Activated naive CD4-positive, alpha-beta T cell treated with Interleukin-2 at 50 U/mL for 16 hours (primary cell): Measurements from ENCODE around the gene LILRA5.
"Not testable (repeated sequence)": the region's sequence is repeated elsewhere in the genome, so short reads cannot be mapped to it uniquely, and the experiment has no call there.

Experiments
- DNase-seq: peaks from one replicate; pipeline ENCODE4 v3.0.0-alpha.2; 2020

Gene LILRA5

DNA sequence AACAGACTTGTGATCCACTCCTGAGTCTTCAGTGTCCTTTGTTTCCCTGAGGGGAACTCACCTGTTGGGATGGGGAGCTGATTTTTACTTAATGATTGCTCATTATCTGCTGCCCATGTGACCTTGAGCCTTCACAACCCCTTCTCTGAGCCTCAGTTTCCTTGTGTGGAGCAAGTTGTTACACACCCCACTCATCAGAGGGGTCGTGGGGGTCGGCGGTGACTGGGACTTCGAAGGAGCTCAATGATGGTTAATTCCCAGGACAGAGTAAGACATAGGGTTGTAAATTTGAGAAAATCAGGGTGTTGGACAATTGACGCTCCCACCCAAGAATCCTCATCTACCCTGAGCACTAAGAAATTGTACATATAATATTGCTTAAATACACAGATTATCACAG, 13.5 kb downstream of the LILRA5 start:
- DNase-seq = no peak

DNA sequence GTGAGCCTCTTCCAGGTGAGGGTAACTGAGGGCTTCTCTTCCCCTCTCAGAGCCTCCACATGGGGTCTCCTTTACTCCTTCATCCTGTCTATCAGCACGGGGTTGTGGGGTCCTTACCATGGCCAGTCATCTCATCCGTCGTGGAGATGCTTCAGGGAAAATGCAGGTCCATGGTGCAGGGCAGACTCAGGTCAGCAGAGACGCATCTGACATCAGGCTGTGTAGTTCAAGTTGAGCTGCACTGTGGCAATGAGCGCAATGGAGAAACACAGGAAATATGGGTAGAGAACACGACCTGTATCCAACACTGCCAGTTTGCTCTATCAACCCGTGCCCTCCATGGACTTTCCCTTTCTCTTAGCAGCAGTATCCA, 13.9 kb downstream of the LILRA5 start:
- no peak for DNase-seq

DNA sequence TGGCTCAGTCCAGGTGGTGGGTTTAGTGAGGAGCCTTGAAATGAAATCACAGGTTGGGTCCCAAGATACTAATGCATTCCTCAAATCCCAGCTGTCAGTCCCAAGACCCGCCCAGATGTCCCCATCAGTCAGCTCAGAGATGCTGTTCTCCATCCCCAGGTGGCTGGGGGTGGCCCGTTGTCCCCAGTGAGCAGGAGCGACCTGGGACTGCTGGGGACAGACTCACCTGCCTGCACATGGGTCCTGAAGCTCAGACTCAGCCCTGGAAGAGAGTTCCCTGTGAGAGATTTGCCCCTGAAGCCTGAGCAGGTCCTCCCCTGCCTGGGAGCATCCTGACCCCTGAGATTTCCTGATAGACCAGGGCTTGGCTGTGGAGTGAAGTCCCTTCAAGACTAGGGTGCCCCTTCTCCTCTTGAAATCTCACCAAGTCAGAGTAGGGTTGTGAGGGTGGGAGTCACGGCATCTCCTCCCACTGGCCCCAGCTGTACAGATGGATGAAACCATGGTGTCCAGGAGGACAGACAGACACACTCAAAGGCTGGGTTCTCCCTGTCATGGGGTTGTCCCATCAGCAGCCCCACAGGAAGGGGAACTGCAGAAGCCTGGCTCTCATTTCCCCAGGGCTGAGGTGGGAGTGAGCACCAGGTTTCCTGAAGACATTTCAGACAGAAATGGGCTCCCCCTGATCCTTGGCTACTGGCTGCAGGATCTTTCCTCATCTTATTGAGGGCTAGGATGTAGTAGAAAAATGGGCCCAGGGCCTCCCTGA, 14.4 kb downstream of the LILRA5 start:
- no peak for DNase-seq

DNA sequence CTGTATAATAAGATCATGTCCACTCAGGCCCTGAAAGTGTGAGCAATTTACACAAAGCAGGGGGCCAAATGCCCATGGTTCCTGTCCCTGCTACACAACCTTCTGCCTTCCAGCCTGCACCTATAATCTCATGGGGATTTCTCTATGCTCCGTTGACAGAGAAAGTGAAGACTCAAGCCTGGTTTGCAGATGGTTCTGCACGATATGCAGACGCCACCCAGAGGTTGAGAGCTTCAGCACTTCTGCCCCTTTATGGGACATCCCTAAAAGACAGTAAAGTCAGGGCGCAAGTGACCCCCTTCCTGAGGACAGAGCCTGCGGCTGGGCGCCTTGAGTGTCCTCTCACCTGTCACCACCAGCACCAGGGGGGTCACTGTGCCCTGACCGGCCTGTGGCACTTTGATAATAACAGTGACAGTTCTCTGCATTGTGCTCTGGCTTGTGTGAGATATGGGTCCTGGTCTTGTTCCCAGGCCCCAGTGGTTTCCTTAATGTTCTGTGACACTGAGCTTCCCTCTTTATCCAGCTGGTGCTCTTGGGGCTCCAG, 15.1 kb downstream of the LILRA5 start:
- no peak for DNase-seq

DNA sequence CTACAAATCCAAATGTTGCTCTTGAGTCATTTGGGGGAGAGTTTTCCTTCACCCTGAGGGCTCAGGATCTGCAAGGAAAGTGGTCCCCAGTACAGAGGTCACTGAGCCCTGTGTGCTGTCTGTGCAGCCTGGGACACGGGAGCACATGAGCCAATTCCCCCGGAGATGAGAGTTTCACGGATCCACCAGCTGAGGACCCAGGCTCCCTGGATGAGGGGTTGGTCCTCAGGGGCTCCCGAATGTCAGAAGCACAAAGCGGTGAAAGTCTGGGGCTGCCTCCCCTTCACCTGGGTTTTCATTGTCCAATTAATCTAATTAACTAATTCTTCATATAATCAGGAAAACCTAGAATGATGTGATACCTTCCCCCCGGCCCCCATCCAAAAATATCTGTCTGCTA, 18.4 kb downstream of the LILRA5 start:
- no peak for DNase-seq

DNA sequence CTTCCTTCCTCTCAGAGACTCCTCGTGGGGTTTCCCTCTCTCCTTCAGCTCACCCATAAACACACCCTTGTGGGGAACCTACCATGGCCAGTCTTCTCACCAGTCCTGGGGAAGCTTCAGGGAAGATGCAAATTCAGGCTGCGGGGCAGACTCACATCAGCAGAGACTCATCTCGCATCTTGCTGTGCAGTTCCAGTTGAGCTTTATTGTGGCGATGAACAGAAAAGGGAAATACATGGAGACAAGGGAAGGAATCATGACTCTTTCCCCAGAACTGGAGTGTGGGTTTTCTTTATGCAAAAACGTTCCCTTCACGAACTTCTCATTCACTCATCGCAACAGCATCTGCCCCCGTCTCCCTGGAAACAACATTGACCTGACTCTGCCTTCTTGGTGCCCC, 23.8 kb downstream of the LILRA5 start:
- not testable (repeated sequence) for DNase-seq

DNA sequence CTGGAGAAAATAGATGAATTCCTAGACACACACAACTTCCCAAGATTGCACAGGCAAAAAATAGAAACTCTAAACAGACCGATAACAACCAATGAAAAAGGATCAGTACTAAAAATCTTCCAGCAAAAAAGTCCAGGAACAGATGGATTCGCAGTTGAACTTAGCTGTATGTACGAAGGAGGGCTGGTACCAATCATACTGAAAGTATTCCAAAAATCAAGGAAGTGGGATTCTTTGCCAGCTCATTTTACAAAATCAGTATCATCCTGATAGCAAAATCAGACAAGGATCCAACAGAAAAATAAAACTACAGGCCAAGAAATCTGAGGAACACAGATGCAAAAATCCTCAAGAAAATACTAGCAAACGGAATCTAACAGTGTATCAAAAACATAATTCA, 25.5 kb downstream of the LILRA5 start:
- DNase-seq = no peak

DNA sequence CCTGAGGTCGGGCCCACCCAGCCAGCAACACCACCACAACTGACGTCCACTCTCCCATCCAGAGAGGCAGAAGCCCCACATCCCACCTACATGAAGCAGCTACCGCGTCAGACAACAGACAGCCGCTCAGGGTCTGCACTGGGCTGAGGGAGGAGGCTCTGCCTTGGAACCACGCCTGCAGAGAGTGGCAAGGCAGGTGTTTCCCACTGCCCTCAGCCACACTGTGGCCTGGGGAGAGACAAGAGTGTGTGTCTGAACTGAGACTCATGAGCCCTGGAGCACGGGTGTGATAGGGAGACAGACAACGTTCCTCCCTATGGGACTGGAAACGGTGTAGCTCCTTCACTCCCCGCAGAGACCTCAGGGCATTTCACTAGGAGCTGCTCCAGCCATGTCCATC, 26.7 kb downstream of the LILRA5 start:
- not testable (repeated sequence) for DNase-seq

DNA sequence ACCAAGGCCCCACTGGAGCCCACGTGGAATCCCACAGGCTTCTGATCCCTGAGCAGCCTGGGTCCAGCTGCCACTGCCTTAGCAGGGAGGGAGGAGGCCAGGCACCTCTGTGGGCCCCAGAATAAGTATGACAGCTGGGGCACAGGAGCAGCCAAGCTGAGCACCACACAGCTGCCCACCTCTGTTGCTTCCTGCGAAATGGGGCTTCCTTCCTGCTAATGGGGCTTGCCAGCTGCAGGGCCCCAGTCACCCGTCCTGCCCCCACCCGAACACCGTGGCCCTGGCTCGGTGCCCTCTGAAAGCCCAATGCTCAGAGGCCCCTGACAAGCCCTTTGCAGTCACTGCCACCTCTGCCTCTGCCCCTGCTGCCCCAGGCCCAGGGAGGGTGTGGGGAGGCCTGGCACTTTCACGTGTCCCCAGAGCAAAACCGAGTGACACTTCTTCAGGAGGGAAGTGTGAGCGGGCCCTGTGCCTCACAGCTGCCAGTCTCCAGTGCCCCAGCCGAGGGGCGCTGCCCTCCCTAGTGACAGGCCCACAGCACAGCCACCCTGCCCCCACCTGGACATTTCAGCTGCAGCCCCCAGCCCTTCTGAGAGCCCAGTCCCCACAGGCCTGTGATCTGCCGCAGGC, 27.4 kb downstream of the LILRA5 start:
- not testable (repeated sequence) for DNase-seq

DNA sequence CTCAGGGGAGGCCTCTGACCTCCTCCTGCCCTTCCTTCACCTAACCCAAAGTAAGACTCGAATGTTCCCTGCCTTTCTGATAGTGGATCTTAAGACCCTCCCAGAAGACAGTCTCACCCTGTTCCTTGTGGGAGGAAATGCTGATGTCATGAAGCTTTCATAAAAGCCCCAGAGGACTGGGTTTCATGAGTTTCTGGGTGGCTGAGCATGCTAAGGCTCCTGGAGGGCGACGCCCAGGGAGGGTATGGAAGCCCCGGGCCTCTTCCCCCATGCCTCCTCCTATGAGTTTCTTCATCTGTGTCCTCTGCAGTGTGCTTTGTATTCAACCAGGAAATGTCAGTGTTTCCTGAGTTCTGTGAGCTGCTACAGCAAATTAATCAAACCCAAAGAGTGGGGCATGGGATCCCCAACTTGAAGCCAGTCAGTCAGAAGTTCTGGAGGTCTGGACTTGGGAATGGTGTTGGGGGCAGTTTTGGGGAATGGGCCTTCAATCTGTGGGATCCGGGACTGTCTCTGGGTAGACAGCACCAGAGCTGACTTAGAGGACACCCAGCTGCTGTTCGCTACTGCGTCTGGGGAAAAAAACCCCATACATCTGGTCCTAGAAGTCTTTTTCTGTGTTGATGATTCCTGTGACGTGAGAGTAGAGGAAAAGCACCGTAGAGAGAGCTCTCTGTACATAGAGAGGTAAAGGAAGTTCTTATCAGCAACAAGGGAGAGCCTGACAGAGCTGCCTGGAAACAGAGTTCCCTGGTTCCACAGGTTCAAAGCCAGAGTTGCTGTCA, 30.1 kb downstream of the LILRA5 start:
- no peak for DNase-seq

DNA sequence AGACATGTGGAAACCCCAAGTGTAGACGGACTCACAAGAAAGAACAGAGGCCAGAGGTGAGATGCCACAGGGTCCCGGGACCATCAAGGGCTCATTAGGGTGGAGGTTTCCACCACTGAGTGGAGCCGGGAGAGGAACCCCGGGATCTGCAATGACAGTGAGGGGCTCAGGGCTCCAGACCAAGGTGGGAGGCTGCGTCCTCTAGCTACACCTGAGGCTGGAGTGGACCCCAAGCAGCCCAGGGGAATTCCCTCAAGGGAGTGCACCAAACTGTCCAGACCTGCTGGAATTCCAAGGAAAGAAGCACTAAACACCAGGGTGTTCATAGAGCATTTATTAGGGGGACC, 31.3 kb downstream of the LILRA5 start:
- DNase-seq = not testable (repeated sequence)

DNA sequence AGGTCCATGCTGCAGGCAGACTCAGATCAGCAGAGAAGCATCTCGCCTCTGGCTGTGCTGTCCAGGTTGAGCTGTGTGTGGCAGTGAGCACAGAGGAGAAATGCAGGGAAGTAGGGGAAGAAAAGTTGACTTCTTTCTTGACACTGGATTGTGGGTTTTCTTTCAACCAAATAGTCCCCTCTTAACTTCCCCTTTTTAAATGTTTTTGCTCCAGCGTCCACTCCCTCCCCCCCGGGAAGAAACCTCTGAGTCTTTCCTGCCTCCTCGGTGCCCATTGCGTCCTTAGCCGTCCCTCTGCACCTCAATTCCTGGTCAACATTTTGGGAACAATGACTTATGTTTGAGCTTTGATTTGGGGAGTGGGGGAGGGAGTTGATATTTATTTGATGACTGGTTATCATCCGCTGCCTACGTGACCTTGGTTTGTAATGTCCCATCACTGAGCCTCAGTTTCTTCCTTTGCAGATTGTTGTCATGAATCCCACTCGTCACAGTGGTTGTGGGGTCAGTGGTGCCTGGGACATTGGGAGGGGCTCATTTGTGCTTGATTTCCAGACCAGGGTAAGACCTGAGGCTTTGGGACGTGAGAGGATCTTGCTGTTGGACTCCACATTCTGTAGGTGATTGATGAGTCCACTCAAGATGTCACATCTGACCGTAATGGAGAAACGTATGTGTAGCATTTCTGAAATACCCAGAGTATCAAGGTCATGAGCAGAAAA, 31.8 kb downstream of the LILRA5 start, which contains the start of gene LILRB2:
Gene LILRB2, minus strand, starts transcription at position 104 of the 722 bp plus-strand sequence. CDS start 614 bp downstream, outside the sequence.
- DNase-seq = no peak

DNA sequence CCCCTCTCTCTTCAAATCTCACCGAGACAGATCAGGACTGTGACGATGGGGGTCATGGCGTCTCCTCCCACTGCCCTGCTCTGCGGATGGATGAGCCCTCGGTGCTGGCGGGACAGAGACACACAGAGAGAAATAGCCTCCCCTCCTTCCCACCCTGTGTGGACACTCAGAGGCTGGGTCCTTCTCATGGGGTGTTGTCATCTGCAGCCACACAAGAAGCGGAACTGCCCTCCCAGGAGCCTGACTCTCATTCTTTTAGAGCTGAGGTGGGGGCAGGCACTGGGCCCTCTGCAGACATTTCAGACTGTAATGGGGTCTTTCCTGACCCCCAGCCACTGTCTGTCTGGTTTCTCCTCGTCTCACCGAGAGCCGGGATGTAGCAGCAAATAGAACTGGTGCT, 32.5 kb downstream of the LILRA5 start:
- not testable (repeated sequence) for DNase-seq

DNA sequence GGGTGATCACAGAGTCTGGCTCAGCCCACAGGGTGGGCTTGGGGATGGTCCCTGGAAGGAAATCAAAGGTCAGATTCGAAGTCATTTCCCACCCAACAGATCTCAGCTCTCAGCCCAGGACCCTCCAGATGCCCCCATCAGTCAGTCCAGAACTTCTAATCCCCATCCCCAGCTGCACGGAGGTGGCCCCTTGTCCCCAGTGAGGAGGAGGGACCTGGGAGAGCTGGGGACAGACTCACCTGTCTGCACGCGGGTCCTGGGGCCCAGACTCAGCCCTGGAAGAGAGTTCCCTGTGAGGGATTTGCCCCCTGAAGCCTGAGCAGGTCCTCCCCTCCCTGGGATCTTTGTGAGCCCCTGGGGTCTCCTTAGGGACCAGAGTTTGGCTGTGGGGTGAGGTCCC, 32.9 kb downstream of the LILRA5 start:
- not testable (repeated sequence) for DNase-seq

DNA sequence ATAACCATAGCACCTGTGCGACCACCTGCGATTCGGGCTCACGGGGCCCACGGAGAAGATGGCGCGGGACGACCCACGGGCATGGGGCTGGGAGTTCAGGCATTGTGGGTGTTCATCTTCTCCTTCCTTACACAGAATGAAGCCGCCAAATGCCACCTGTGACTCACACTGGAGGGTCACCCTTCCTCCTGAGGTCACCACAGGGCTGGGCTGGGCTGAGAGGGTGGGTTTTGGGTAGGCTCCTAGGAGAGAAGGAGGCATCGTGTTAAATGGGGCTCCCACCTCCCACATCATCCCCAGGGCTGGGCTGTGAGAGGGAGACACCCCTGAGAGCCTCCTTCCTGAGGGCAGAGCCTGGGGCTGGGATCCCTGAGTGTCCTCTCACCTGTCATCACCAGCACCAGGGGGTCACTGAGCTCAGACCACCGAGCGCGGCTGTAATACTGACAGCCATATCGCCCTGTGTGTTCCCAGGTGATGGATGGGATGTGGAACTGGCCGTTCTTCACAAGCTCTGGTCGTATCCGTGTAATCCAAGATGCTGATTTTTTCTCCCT, 33.5 kb downstream of the LILRA5 start:
- DNase-seq = no peak

DNA sequence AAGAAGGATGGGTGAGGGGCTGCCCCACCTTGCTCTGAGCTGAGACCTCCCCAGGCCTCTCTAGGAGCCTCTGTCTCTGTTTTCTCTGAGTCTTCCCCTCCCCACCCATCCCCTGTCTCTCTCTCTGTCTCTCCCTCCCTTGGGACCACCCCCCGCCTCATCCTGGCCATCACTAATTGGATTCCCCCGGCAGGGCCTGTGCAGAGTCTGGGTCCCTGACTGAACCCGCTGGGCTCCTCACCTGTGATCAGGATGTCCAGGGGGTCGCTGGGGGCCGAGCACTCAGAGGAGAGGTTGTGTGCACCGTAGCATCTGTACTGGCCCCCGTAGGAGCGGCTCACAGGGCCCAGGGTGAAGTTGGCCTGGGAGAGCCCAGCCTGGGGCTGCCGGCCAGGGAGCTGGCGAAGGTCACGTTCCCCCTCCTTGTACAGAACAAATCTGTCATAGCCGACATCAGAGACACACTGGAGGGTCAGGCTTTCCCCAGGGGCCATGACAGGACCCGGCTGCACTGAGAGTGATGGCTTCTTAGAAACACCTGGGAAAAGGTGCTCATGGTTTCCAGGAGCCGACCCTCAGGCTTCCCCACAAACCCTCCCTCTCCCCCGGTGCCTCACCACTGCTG, 34.3 kb downstream of the LILRA5 start:
- DNase-seq = not testable (repeated sequence)

DNA sequence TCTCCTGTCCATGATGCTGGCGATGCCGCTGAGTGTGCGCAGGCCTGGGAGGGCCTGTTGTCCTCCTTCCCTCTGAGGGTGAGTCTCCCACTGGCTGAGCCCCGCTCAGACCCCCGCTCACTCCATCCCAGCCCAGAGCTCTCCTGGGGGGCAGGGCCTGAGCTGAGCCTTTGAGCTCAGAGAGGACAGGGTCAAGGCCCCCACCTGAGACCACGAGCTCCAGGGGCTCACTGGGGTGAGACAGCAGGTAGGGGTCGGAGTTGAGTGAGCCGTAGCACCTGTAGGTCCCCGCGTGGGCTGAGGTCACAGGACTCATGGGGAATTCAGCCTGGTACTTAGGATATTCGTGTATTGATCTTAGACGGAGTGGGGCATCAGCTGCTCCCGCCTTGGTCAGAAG, 34.9 kb downstream of the LILRA5 start:
- DNase-seq = not testable (repeated sequence)

DNA sequence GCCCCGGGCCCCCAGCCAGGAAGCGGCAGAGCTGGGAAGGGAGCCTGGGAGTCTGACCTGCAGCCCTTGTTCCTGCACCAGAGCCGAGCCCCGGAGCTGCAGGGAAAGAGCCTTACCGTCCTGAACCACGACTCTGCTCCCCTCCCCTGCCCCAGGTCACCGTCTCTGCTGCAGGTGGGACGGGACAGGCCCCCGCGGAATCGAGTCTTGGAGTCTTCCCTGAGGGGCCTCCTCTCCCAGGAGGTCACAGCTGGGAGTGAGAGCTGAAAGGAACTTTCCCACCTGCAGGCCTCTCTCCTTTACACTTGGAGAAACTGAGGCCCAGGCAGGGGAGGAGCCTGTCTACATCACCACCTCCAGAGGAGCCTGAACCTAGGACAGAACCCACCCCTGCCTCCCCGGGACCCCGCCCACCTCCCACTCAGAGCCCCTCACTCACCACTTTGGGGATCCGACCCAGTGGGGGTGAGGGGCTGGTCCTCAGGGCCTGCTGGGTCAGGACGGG, 35.8 kb downstream of the LILRA5 start:
- not testable (repeated sequence) for DNase-seq

DNA sequence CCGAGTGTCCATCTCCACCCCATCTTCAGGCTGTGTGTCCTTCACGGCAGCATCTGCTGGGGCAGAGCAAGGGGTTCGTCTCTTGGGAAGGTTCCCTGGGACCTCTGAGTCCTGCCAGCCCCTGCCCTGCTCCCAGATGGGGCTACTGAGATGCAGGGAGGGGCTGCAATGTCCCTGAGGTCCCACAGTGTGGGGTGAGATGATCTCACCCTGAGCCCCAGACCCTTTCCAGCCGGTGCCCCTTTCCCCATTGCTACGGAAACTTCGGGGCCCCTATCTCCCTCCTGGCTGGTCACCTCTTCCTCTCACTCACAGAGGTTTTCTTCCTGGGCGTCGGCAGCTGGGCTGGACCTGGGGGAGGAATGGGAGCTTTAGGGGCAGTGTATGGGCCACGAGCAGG, 37.0 kb downstream of the LILRA5 start:
- DNase-seq = no peak

DNA sequence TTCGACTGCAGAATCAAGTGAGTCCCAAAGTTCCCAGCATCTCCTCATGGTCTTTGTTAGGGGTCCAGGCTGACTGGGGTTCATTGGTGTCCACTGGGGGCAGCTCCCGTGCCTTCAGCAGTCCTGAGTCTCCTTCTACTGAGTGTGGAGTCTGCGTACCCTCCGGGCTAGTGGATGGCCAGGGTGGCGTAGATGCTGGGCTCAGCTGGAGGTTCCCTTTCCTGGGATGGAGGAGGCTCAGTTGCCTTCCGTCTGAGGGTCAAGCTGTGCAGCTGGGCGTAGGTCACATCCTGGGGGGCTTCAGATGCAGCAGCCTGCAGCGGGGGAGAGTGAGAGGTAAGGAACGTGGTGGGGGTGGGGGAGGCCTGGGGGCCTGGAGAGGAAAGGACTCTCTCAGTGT, 38.5 kb downstream of the LILRA5 start:
- not testable (repeated sequence) for DNase-seq

DNA sequence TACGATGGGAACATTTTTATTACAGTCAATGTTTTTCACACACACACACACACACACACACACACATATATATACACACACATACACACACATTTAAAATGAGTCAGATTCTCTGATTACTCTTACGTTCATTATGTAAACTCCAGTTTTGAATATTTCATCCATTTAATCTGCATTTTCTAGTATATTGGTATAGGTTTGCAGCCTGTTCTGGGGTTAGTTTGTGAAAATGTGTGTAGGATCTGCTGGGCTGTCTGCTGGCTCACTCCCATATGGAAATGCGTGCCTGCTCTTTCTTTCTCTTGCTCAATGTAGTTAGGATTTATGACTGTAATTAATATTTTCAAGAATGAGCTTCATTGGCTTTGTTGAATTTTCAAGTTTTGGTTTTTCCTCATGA, 39.1 kb downstream of the LILRA5 start:
- DNase-seq = no peak

DNA sequence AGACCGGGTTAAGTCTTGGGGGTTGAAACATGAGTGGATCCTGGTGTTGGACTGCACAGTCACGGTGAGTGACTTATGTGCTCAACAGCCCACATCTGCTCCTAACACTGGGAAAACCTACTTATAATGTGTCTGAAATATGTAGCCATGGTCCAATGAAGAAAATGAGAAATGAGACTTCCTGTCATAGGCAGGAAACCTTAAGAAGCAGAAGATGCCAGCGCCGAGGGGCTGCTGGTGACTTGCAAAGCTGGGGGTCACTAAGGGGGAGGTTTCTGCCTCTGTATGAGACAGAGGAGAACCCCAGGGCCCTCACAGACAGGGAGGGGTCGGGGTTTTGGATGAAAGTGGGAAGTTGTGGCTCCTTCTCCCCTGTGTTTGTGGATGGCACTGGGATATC, 40.8 kb downstream of the LILRA5 start:
- DNase-seq = not testable (repeated sequence)
